ENCODE measurements around the gene BRIP1. TPM values are rescaled to one million over a fixed set of nuclear protein-coding genes. Genes with fewer than 3 reads are reported as not detected.

The BRIP1 gene
- total and polyA plus RNA-seq, 10 of the 15 experiments (the other 5 are each of a cell fraction or from before 2014, with no cell fraction given): 4.0 to 24.2 (median 12.8) TPM

DNA sequence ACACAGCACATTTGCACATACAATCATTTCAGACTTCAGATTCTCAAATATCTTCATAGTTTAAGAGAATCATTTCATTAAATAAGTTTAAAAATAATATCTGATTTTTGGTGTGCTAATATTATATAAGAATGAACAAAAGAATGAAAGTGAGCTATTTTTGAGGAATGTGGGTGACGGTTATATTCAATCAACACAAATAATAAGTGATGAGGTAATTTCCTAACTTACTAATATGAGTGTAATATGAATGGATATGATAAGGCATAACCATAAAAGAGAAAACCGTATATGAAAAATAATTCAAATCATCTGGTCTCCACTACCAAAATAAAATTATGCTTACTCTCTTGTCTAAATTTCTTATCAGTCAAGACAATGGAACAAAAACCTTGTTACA is 203.9 kb downstream of the BRIP1 start:
- intact Hi-C loops (cut with micrococcal nuclease; ENCODE audit: unreplicated experiment): no loop called here
- CTCF ChIA-PET: interaction anchor here (1.0 to 1.1 kb wide), 3 partner anchors 11 to 26 kb away, joined by 3 to 5 read pairs (median 3); no protein-coding TSS in a partner anchor
- in situ Hi-C loops (cut with MboI): no loop called here
- Histone ChIP-seq H4K20me1 (ENCODE audit: control insufficient read depth, insufficient read depth) (no peaks in the 10 kb centered on the region), H3K27ac (ENCODE audit: control insufficient read depth, insufficient read depth) (no peak overlapping the region), H3K36me3 (ENCODE audit: control insufficient read depth in 2 of 2, insufficient read depth in 2 of 2, low read length in 1 of 2) (no peaks in the 10 kb centered on the region), H3K79me2 (ENCODE audit: control insufficient read depth, insufficient read depth, low read length) (no peaks in the 10 kb centered on the region), H3K4me3 (no peak overlapping the region), H3K9ac (ENCODE audit: control insufficient read depth, insufficient read depth, low read length) (no peak overlapping the region), H3K27me3 (replicated peaks in 1 of 2; ENCODE audit: control insufficient read depth in 2 of 2, insufficient read depth in 2 of 2, low read length in 1 of 2) (no peaks in the 10 kb centered on the region), H3K9me3 (replicated peaks; ENCODE audit: control insufficient read depth, insufficient read depth, low read length) (no peaks in the 10 kb centered on the region), H3K4me2 (ENCODE audit: control insufficient read depth, insufficient read depth) (no peak overlapping the region), H2AFZ (ENCODE audit: control insufficient read depth, low read depth, low read length) (no peak overlapping the region), H3K4me1 (ENCODE audit: control insufficient read depth, insufficient read depth, low read length) (no peaks in the 10 kb centered on the region)
- POLR2A ChIA-PET: no interaction called here
- SMC1A ChIA-PET (ENCODE audit: uncharacterized antibody, unreplicated experiment): interaction anchor here (0.5 to 2.1 kb wide), 3 partner anchors 15 to 186 kb away, joined by 3 to 8 read pairs (median 3); no protein-coding TSS in a partner anchor
- ATAC-seq: no peak
- DNase-seq (ENCODE audit: low read depth, low spot score): no peak
- RAD21 ChIA-PET (ENCODE audit: unreplicated experiment): no interaction called here
- 52% methylated on average over 2 of the region's 2 CpGs for WGBS (ENCODE audit: insufficient coverage, insufficient replicate concordance, low lambda C conversion rate, missing lambda C conversion rate)
- no TSS peak for BruUV-seq (replicated peaks)
- no peak for FAIRE-seq
- TF ChIP-seq, protein P1, sequence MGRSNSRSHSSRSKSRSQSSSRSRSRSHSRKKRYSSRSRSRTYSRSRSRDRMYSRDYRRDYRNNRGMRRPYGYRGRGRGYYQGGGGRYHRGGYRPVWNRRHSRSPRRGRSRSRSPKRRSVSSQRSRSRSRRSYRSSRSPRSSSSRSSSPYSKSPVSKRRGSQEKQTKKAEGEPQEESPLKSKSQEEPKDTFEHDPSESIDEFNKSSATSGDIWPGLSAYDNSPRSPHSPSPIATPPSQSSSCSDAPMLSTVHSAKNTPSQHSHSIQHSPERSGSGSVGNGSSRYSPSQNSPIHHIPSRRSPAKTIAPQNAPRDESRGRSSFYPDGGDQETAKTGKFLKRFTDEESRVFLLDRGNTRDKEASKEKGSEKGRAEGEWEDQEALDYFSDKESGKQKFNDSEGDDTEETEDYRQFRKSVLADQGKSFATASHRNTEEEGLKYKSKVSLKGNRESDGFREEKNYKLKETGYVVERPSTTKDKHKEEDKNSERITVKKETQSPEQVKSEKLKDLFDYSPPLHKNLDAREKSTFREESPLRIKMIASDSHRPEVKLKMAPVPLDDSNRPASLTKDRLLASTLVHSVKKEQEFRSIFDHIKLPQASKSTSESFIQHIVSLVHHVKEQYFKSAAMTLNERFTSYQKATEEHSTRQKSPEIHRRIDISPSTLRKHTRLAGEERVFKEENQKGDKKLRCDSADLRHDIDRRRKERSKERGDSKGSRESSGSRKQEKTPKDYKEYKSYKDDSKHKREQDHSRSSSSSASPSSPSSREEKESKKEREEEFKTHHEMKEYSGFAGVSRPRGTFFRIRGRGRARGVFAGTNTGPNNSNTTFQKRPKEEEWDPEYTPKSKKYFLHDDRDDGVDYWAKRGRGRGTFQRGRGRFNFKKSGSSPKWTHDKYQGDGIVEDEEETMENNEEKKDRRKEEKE (IDR thresholded peaks at IDR 0.05): no peak
- TF ChIP-seq TCF12 (IDR thresholded peaks at IDR 0.05; ENCODE audit: low read depth, low read length) (no peak), HDAC6 (IDR thresholded peaks at IDR 0.05; ENCODE audit: unreplicated experiment) (no peak), SMAD1 (IDR thresholded peaks at IDR 0.05; ENCODE audit: low read depth, partially characterized antibody) (no peak), BCL11A (IDR thresholded peaks at IDR 0.05; ENCODE audit: low read depth, low read length) (no peak), CBX3 (IDR thresholded peaks at IDR 0.05; ENCODE audit: borderline replicate concordance, low read depth) (no peak), ZNF384 (IDR thresholded peaks at IDR 0.05; ENCODE audit: borderline replicate concordance, low read depth, low read length) (no peak), SREBF1 (IDR thresholded peaks at IDR 0.05; ENCODE audit: low read length) (no peak), ZZZ3 (IDR thresholded peaks at IDR 0.05; ENCODE audit: control insufficient read depth, insufficient read length, low read depth) (no peak), ZBED1 (IDR thresholded peaks at IDR 0.05; ENCODE audit: borderline replicate concordance) (no peak), LARP7 (IDR thresholded peaks at IDR 0.05) (no peak), TCF3 (IDR thresholded peaks at IDR 0.05; ENCODE audit: borderline replicate concordance, insufficient read depth, low read depth, low read length) (no peak), PAX8 (IDR thresholded peaks at IDR 0.05) (no peak), EP300 (IDR thresholded peaks at IDR 0.05; ENCODE audit: borderline replicate concordance in 1 of 2, control insufficient read depth in 1 of 2, low read depth in 2 of 2, low read length in 2 of 2) (no peak), ZNF207 (IDR thresholded peaks at IDR 0.05; ENCODE audit: borderline replicate concordance) (no peak), KAT2A (conservative IDR thresholded peaks at IDR 0.05; ENCODE audit: control insufficient read depth, low read depth, low read length) (no peak), RELA (IDR thresholded peaks at IDR 0.05; ENCODE audit: borderline replicate concordance, partially characterized antibody) (no peak), CREB1 (IDR thresholded peaks at IDR 0.05; ENCODE audit: low read depth) (no peak)
- TF ChIP-seq, protein P2, sequence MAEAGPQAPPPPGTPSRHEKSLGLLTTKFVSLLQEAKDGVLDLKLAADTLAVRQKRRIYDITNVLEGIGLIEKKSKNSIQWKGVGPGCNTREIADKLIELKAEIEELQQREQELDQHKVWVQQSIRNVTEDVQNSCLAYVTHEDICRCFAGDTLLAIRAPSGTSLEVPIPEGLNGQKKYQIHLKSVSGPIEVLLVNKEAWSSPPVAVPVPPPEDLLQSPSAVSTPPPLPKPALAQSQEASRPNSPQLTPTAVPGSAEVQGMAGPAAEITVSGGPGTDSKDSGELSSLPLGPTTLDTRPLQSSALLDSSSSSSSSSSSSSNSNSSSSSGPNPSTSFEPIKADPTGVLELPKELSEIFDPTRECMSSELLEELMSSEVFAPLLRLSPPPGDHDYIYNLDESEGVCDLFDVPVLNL (IDR thresholded peaks at IDR 0.05; ENCODE audit: low read depth, low read length): no peak
- TF ChIP-seq, protein P3, sequence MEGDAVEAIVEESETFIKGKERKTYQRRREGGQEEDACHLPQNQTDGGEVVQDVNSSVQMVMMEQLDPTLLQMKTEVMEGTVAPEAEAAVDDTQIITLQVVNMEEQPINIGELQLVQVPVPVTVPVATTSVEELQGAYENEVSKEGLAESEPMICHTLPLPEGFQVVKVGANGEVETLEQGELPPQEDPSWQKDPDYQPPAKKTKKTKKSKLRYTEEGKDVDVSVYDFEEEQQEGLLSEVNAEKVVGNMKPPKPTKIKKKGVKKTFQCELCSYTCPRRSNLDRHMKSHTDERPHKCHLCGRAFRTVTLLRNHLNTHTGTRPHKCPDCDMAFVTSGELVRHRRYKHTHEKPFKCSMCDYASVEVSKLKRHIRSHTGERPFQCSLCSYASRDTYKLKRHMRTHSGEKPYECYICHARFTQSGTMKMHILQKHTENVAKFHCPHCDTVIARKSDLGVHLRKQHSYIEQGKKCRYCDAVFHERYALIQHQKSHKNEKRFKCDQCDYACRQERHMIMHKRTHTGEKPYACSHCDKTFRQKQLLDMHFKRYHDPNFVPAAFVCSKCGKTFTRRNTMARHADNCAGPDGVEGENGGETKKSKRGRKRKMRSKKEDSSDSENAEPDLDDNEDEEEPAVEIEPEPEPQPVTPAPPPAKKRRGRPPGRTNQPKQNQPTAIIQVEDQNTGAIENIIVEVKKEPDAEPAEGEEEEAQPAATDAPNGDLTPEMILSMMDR (IDR thresholded peaks at IDR 0.05 in 2 of 3, conservative IDR thresholded peaks at IDR 0.05 in 1 of 3; ENCODE audit: control insufficient read depth in 2 of 3, extremely low read depth in 1 of 3, insufficient read depth in 1 of 3, low read depth in 3 of 3, low read length in 3 of 3): no peak
